GM10847 (cell line): ENCODE measurements around the gene HERC3.

Source experiments
- POLR2A ChIP-seq: IDR thresholded peaks from 2 replicates; pipeline ENCODE4 v1.6.1; 2011; ENCODE audit not compliant: insufficient read length; ENCODE audit errors: extremely low read depth

The HERC3 gene

GRCh38 chr4:88757776-88758175 lies 165.5 kb downstream of the HERC3 start:
- TF ChIP-seq POLR2A: no peak
